Myocyte (in vitro differentiated cells): Measurements from ENCODE around the gene PDIA5. TPM values are rescaled to one million over a fixed set of nuclear protein-coding genes. Genes with fewer than 3 reads are reported as not detected.

ENCODE experiments used
- DNase-seq: peaks from one replicate; pipeline ENCODE4 v3.0.0-alpha.2; 2012; ENCODE audit warnings: low read depth
- total RNA-seq: library from RNA; depleted of rRNA; stranded (reverse); fragments of >200 nt; gene quantifications from 2 replicates; pipeline ENCODE4 v1.2.3, GENCODE V29; 2014

Gene PDIA5
- total RNA-seq, 1 donor from 2014 or later: 11.8 TPM

- peak; percentile 91 for DNase-seq
These were observed 47.1 kb downstream of the PDIA5 start for GRCh38 chr3:123113889-123114450.

- DNase-seq: no peak
These were observed 49.3 kb downstream of the PDIA5 start for GRCh38 chr3:123116116-123116515.

- no peak for DNase-seq
These were observed 52.6 kb downstream of the PDIA5 start for GRCh38 chr3:123119388-123119787.

GRCh38 chr3:123119802-123120201, 53.0 kb downstream of the PDIA5 start:
- no peak for DNase-seq

GRCh38 chr3:123120573-123120972, 53.7 kb downstream of the PDIA5 start:
- no peak for DNase-seq

- DNase-seq: no peak
These were observed 55.2 kb downstream of the PDIA5 start for GRCh38 chr3:123122057-123122456.

GRCh38 chr3:123122525-123123315, 55.9 kb downstream of the PDIA5 start:
- no peak for DNase-seq

GRCh38 chr3:123123716-123124616, 57.1 kb downstream of the PDIA5 start:
- peak; percentile 64 for DNase-seq

GRCh38 chr3:123124971-123125370, 58.1 kb downstream of the PDIA5 start:
- DNase-seq: no peak

- DNase-seq: no peak
These were observed 59.2 kb downstream of the PDIA5 start for GRCh38 chr3:123126031-123126430.

GRCh38 chr3:123126653-123127052, 59.8 kb downstream of the PDIA5 start:
- no peak for DNase-seq

GRCh38 chr3:123129092-123129491, 62.3 kb downstream of the PDIA5 start:
- no peak for DNase-seq

- no peak for DNase-seq
These were observed 62.7 kb downstream of the PDIA5 start for GRCh38 chr3:123129532-123129931.

- DNase-seq: no peak
These were observed 63.4 kb downstream of the PDIA5 start for GRCh38 chr3:123130079-123130750.

- DNase-seq: no peak
These were observed 67.8 kb downstream of the PDIA5 start for GRCh38 chr3:123134671-123135070.

- DNase-seq: no peak
These were observed 70.2 kb downstream of the PDIA5 start for GRCh38 chr3:123137001-123137400.

- no peak for DNase-seq
These were observed 72.1 kb downstream of the PDIA5 start for GRCh38 chr3:123138839-123139444.

GRCh38 chr3:123139522-123139921, 72.7 kb downstream of the PDIA5 start:
- DNase-seq: no peak

GRCh38 chr3:123140550-123140949, 73.7 kb downstream of the PDIA5 start:
- DNase-seq: no peak

- no peak for DNase-seq
These were observed 74.5 kb downstream of the PDIA5 start for GRCh38 chr3:123141276-123141675.
